Measurements from ENCODE around the gene C19orf25. TPM values are rescaled to one million over a fixed set of nuclear protein-coding genes. Genes with fewer than 3 reads are reported as not detected.

C19orf25 gene
- total and polyA plus RNA-seq, 4 donors: 24.1 to 42.6 (median 34.5) TPM

DNA sequence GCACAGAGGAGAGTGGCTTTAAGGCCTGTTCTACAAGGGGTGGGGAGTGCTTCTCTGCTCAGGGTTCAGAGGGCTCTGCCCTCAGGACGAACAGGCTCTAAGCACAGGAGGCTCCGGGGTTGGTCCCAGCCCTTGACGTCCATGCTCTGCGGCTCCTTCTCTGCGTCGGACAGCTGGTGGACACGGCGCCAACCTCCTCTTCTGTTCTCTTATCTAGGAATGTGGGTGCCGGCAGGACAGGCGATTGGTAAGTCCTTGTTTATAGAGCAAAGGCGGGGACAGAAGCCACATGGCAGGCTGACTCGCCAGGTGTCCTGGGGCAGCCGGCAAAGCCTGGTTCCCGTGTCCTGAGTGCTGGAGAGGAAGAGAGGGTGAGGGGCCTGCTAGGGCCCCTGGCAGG is 49.3 kb downstream of the C19orf25 start:
- TF ChIP-seq, protein P1, sequence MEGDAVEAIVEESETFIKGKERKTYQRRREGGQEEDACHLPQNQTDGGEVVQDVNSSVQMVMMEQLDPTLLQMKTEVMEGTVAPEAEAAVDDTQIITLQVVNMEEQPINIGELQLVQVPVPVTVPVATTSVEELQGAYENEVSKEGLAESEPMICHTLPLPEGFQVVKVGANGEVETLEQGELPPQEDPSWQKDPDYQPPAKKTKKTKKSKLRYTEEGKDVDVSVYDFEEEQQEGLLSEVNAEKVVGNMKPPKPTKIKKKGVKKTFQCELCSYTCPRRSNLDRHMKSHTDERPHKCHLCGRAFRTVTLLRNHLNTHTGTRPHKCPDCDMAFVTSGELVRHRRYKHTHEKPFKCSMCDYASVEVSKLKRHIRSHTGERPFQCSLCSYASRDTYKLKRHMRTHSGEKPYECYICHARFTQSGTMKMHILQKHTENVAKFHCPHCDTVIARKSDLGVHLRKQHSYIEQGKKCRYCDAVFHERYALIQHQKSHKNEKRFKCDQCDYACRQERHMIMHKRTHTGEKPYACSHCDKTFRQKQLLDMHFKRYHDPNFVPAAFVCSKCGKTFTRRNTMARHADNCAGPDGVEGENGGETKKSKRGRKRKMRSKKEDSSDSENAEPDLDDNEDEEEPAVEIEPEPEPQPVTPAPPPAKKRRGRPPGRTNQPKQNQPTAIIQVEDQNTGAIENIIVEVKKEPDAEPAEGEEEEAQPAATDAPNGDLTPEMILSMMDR (IDR thresholded peaks at IDR 0.05; ENCODE audit: control extremely low read depth, extremely low read depth): no peak
- H3K9me3 ChIP-seq (ENCODE audit: control insufficient read depth in 4 of 4, insufficient read depth in 3 of 4, low read length in 3 of 4): no peaks in the 10 kb centered on the region
- ATAC-seq (ENCODE audit: insufficient read depth, low FRiP score): no peak
- no peaks in the 10 kb centered on the region for H3K27me3 ChIP-seq (ENCODE audit: control insufficient read depth in 3 of 3, insufficient read depth in 3 of 3, low read length in 2 of 3)
- no peak overlapping the region for H3K9ac ChIP-seq (ENCODE audit: insufficient read depth in 1 of 2, low read length in 2 of 2)
- 81 to 86% methylated on average over 14 of the region's 14 CpGs for WGBS, 2 donors
- H3K4me3 ChIP-seq: no peak overlapping the region
- no peaks in the 10 kb centered on the region for H3K4me1 ChIP-seq (ENCODE audit: control insufficient read depth in 5 of 5, insufficient read depth in 5 of 5, low read length in 5 of 5)
- peaks cover 3 to 79% (median 28%) of the 10 kb centered on the region in 4 donors for H3K36me3 ChIP-seq (ENCODE audit: control insufficient read depth in 4 of 4, insufficient read depth in 4 of 4, low read length in 4 of 4)
- DNase-seq: no peak
- H3K27ac ChIP-seq (ENCODE audit: low read depth in 1 of 2, low read length in 1 of 2): no peak overlapping the region

DNA sequence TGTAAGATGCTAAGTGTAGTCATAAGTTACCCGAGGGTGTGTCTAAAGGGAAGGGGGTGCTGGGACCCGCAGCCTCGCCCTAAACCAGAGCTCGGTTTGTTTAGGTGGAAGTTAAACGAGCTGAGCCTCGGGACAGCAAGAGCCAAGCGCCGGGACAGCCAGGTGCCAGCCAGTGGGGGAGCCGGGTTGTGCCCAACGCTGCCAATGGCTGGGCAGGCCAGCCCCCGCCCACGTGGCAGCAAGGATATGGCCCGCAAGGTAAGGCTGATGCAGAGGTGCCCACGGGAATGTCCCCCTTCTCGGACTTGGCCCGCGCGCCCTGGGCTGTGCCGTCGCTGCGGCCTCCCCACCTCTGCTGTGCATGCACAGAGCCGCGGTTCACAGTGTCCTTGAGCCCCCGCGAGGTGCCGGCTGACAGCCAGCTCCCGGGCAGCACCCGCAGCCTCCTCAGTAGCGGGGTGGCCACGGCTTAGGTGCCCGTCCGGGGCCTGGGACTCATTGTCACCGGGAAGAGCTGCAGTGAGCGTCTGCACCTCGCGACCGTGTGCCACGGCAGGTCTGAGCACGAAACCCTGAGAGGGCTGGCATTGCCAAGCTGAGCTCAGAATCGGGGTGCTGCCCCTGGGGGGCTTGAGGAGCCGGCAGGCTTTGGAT is 50.1 kb downstream of the C19orf25 start:
- H3K27ac ChIP-seq (ENCODE audit: low read depth in 1 of 2, low read length in 1 of 2): no peak overlapping the region
- no peak for DNase-seq
- no peak for ATAC-seq (ENCODE audit: insufficient read depth, low FRiP score)
- H3K4me3 ChIP-seq: no peak overlapping the region
- H3K27me3 ChIP-seq (ENCODE audit: control insufficient read depth in 3 of 3, insufficient read depth in 3 of 3, low read length in 2 of 3): no peaks in the 10 kb centered on the region
- H3K4me1 ChIP-seq (ENCODE audit: control insufficient read depth in 5 of 5, insufficient read depth in 5 of 5, low read length in 5 of 5): no peaks in the 10 kb centered on the region
- H3K9ac ChIP-seq (ENCODE audit: insufficient read depth in 1 of 2, low read length in 2 of 2): no peak overlapping the region
- no peaks in the 10 kb centered on the region for H3K9me3 ChIP-seq (ENCODE audit: control insufficient read depth in 4 of 4, insufficient read depth in 3 of 4, low read length in 3 of 4)
- H3K36me3 ChIP-seq (ENCODE audit: control insufficient read depth in 4 of 4, insufficient read depth in 4 of 4, low read length in 4 of 4): peaks cover 5 to 79% (median 28%) of the 10 kb centered on the region in 4 donors
- WGBS, 2 donors: 92 to 93% methylated on average over 41 of the region's 41 CpGs
- TF ChIP-seq, protein P1 (IDR thresholded peaks at IDR 0.05; ENCODE audit: control extremely low read depth, extremely low read depth): no peak

DNA sequence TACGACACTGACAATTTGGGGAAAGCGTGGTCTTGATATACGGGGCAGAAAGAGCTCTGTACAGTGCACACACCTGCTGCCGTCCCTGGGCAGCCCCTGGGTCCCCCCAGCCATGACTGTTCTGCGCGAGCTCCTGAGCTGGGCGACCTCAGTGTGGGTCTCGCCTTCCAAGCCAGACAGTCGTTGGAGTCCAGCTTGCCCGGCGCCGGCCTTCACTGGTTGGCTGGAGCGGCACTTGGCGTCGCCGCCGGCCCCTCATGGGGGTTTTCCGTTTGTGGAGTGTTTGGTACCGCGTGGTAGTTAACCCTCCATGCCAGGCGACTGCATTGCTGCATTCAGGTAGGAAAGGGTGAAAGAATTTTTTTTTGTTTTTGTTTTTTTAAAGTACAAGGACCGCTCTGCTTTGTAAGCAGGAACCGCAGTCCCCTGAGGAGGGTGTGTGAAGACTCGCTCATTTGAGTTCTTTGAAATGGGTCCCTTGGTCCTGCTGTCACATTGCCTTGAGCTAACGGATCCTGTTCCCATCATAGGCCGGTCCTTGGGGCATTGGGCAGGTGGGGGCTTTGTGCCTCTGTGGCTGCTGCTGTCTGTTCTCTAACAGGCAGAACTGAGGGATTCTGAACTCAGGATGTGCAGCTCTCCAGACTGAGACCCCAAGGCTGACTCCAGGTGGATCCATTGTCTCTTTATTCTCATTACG is 51.6 kb downstream of the C19orf25 start:
- Histone ChIP-seq H3K4me1 (ENCODE audit: control insufficient read depth in 5 of 5, insufficient read depth in 5 of 5, low read length in 5 of 5) (no peaks in the 10 kb centered on the region), H3K27ac (ENCODE audit: low read depth in 1 of 2, low read length in 1 of 2) (no peak overlapping the region), H3K9me3 (ENCODE audit: control insufficient read depth in 4 of 4, insufficient read depth in 3 of 4, low read length in 3 of 4) (no peaks in the 10 kb centered on the region), H3K36me3 (ENCODE audit: control insufficient read depth in 4 of 4, insufficient read depth in 4 of 4, low read length in 4 of 4) (peaks cover 9 to 76% (median 38%) of the 10 kb centered on the region in 4 donors), H3K9ac (ENCODE audit: insufficient read depth in 1 of 2, low read length in 2 of 2) (no peak overlapping the region), H3K4me3 (no peak overlapping the region), H3K27me3 (ENCODE audit: control insufficient read depth in 3 of 3, insufficient read depth in 3 of 3, low read length in 2 of 3) (no peaks in the 10 kb centered on the region)
- 94 to 96% methylated on average over 24 to 27 of the region's 27 CpGs for WGBS, 2 donors
- ATAC-seq (ENCODE audit: insufficient read depth, low FRiP score) (no peak), DNase-seq (no peak)
- TF ChIP-seq, protein P1 (IDR thresholded peaks at IDR 0.05; ENCODE audit: control extremely low read depth, extremely low read depth): no peak

All from lung (tissue), 12 donors.